HG03159 (cell line): ENCODE measurements around the gene MBOAT7.
A peak's percentile ranks its signal among the peaks of the same experiment; 100 is the strongest.

Experiments used
- ATAC-seq: cut with Tn5 transposase; IDR thresholded peaks from one replicate; pipeline ENCODE4 v1.9.1; 2021; ENCODE audit warnings: mild to moderate bottlenecking, moderate library complexity; ENCODE audit not compliant: unreplicated experiment

Gene MBOAT7

DNA sequence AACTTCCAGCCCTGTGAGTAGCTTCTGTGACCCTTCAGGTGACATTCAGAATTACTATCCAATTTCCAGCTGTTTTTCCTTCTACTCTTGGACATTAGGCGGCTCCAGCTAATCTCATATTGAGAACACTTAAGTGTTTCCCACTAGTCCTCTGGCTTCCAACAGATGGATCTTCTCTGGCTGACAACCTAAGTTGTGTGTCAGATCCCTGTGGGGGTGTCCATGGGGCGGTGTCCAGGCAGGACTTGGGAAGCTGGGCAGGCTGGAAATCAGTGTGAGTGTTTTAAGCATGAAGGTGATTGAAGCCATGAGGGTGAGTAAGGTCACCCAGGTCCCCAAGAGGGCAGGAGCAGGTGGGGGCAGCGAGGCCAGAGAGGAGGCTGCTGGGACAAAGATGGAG is 41.7 kb downstream of the MBOAT7 start:
- no peak for ATAC-seq

DNA sequence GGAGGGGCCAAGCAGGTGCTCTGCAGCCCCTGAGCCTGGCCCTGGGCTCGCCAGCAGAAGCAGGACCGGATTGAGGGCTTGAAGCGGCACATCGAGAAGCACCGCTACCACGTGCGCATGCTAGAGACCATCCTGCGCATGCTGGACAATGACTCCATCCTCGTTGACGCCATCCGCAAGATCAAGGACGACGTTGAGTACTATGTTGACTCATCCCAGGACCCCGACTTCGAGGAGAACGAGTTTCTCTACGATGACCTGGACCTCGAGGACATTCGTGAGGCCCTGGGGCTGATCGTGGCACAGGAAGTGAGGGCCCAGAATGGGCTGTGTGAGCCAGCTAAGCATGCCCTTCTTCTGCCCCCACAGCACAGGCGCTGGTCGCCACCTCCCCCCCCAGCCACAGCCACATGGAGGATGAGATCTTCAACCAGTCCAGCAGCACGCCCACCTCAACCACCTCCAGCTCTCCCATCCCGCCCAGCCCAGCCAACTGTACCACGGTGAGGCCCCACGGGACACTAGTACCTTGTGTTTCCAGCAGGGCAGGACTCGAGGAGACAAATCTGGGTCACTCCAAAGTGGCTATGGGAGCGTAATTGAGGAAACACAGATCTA is 43.7 kb downstream of the MBOAT7 start:
- ATAC-seq = no peak

DNA sequence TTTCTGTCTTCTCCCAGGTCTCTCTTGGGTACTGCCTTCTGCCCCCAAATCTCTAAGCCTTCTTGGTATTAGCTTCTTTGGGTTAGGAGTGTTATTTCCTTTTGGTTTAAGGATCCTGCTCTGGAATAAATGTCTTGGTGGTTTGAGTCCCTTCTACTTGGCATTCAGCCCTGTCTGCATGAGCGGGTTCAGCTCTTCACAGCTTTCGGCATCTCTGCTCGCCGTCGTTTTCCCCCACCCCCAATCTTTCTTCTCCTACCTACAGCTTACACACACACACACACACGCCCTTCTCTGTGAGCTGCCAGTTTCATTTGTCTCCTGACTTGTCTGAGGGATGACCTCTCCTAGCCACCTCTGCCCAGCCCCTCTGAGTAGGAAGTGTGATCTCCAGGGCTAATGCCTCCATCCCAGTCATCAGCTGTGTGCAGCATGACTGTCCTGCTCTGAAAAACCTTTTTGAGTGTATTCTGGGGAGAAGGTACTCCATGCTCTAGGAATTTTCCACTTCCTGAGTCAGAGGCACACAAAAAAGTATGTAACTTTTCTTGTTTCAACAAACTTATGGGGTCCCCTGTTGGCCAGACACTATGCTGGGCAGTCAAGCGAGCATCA is 47.1 kb downstream of the MBOAT7 start:
- no peak for ATAC-seq

DNA sequence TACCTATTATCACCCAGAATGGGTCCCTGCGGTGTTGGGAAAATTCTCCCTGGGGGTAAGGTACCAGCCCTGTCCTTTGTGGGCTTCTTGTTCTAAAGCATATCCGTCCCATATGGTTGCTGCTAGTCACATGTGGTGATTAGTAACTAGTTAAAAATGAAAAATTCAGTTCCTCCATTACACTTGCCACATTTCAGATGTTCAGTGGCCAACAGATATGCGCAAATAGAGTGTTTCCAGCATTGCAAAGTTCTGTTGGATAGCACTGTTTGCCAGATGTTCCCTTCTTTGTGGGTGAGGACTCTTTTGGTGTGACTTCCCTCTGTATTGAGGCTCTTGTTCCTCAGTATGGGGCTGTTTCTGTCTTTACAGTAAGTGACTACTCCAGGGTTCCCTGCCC is 48.0 kb downstream of the MBOAT7 start:
- no peak for ATAC-seq

DNA sequence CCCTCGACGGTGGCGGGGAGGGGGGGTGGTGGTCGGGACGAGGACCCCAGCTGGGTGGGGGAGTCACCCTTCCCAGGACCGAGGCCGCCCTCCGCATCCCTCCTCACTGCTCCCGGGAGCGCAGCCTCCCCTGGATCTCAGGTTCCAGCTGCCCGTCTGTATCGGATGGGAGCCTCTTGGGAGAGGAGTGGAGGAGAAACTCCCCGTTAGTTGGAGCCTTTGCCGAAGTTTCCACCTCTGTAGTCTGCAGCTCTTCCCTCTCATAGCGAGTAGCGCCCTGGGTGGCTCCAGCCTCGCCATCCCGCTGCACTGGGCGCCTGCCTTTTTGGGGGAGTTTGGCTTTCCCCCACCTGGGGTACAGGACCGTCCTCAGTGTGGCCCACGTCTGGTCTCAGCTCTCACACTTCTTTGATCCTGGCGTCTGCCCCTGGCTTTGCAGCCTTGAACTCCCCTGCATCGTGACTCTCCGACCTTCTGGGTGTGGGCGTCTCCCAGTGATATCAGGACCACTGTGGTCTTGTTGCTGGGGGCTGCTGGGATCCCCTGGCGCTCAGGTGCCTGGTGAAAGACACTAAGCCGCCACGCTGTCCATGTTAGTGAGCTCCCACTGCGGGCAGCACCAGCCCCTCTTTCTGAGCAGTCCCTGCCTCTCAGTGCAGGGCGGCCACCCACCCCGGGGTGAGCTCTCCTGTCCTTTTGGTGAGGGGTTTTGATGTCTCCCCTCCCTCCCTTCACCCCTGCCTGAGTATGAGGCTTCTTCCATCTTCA is 50.7 kb downstream of the MBOAT7 start:
- ATAC-seq = no peak

DNA sequence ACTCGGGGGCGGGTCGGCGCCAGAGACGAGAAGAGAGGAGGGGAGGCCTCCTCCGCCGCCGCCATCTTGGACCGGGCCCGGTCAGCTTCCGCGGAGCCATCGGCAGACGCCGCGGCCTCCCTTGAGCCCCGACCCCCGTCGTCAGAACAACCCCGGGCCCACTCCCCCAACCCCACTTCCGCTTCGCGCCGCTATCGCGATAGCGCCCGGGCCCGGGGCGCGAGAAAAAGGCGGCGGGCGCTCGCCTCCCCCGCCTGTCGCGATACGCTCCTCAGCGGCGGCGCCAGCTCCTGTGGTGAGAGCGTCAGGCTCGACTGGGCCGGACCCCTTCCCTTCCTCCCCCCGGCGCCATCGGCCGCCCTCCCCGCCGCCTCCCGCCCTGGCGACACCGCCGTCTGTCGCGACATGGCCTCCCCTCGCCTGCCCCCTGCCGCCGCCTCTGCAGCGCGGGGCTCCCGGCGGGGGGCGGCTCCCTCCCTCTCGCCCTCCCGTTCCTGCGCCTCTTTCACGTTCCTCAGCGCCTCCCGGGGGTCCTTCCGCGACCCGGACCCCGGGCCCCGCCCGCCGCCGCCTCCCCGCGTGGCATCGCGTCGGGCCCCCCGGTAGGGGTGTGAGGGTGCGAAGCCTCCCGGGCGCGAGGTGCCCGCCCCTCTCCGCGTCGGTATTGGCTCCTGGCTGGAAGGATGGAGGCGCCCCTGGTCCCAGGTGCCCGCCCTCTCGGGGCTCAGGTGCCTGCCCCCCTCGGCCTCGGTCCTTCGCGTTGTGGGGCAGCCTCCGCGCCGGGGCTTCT is 51.5 kb downstream of the MBOAT7 start, which contains the start of gene CNOT3:
CNOT3 (plus strand) TSS at position 64 of the 790 bp plus-strand sequence. CDS start 5,217 bp downstream, outside the sequence.
- no peak for ATAC-seq

DNA sequence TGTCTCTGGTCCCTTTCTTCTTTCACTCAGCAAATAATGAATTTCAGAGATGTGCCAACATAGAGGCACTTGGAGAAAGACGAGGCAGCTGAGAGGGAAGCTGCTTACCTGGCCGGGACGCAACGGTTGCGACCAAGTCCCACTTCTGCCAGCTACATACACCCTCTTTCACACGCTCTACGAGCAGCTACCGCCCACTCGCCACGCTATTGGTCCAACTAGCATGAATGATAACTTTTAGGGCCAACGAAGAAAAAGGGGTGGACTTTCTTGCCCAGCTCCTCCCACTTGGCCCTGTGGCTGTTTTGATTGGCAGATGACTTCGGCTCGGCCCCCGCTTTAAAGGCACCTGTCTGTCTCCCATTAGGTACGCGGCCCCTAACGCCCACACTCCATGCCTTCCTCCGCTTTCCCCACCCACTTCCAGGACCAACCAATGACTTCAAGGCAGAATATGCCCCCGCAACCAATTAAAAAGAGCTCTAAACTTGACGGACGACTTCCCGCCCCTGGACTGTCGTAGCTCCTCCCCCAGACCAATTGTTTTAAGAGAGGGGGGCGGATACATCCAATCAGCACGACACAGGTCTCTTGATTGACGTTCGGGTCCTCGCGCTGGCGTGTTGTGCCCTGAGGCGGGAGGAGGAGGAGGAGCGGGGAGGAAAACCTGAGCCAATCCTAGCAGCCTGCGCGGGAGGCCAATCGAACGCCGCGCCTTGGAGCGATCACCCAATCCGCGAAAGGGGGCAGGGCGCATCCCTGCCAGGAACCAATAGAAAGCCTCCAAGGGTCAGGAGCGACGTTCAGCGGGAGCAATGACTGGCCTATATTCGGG is 52.3 kb downstream of the MBOAT7 start:
- ATAC-seq = peak; percentile 79

DNA sequence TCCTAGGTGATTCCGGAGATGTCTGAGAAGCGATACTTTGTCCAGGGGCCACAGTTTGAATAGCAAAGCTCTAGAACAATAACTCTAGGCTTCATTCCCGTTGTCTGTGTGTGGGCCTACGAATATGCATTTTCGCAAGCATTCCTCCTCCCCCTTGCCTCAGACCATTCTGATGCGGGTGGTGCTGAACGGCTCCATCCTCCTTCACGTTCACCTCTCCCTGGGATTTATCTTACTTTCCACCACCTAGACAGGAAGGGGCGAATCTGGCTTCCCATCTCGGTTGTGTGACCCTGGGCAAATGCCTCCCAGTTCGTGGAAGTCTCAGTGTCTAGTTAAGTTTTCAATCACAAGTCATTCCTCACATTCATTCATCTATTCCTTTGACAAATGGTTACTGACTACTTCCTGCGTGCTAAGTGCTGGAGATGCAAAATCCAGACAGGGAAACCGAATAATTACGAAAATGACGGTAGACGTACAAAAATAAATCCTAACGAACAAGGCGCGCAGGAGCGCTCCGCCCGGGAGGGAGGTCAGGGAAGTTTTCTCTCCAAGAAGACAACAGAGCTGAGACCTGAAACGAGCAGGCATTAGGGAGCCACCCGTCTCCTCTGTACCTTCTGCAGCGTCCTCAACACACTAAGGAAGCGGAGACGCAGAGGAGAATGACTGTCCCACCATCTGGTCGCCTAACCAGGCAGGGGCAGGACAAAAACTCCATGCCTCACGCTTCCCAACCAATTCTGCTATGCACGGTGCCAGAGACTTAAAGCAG is 53.1 kb downstream of the MBOAT7 start:
- ATAC-seq = no peak

DNA sequence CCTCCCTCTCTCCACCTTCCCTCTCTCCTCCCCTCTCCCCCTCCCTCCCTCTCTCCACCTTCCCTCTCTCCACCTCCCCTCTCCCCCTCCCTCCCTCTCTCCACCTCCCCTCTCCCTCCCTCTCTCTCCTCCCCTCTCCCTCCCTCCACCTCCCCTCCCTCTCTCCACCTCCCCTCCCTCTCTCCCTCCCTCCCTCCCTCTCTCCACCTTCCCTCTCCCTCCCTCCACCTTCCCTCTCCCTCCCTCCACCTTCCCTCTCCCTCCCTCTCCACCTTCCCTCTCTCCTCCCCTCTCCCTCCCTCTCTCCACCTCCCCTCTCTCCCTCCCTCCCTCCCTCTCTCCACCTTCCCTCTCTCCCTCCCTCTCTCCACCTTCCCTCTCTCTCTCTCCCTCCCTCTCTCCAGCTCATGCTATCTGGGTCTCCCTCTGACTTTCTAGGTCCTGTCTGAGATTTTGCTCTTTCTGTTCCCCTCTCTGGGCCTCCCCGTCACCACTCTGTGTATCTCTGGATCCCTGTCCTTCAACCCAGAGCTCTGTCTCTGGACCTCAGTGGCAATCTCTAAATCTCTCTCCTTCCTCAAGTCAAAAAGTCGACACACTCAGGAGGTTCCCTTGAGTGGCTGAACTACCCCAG is 55.3 kb downstream of the MBOAT7 start:
- ATAC-seq = no peak

DNA sequence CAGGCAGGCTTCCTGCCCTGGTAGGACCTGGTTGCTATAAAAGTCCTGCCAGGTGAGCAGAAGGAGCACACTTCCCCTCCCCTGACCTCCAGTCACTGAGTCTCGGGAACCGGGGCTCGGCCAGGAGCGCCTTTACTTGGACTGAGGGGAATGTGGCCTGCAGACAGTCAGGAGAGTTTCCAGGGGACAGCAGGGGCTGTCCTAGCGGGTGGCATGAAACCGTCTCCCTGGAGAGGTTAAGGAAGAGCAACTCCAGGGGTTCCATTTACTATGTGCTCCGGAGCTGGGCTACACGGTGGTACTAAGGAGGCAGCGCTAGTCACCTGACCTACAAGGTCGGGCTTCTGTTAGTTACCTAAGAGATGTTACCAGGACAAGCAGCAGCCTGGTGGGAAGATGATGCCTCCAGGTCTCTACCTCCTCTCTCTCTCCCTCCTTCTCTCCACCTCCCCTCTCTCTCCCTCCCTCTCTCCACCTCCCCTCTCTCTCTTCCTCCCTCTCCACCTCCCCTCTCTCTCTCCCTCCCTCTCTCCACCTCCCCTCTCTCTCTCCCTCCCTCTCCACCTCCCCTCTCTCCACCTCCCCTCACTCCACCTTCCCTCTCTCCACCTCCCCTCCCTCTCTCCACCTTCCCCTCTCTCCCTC is 55.9 kb downstream of the MBOAT7 start:
- ATAC-seq = no peak

DNA sequence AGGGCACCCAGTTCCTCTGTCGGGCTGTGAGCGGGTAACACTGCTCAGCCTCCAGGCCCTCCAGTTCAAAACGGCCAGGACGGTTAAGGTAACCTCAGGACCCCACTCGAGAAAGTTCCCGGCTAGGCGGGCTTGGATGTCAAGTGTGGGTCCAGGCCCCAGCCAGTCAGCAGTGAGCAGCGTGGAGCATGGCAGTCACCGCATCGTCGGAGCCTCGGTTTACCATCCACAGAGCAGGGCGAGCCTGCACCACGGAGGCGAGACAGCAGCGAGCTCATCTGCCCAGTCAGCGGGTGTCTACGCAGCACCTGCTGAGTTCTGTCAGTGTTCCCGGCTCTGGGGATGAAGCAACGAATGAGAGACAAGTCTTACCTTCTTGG is 59.8 kb downstream of the MBOAT7 start:
- no peak for ATAC-seq

DNA sequence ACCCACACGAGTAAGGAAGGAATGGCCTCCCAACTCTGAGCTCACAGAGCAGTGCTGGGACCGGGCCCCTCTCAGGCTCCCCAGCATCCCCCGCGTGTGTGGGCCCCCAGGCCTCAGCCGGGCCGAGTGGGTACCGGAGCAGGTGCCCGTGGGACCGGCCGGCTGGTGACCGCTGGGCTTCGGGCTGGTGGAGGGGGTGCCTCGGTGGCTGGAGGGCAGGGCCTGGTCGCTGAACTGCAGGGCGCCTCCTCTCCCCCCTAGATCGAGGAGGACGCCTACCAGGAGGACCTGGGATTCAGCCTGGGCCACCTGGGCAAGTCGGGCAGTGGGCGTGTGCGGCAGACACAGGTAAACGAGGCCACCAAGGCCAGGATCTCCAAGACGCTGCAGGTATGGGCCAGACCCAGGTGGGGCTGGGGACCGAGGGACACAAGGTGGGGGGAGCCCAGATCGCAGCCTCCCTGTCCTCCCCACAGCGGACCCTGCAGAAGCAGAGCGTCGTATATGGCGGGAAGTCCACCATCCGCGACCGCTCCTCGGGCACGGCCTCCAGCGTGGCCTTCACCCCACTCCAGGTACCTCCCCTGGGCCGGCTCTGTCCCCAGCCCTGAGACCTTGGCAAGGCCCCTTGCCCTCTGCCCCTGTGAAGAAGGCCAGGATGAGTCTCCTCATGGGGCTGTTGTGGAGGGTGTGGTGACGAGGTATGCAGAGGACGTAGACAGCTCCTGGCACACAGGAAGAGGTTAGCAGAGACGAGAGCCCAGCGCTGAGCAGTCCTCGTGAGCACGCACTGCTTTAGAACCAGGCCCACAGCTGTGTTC is 60.4 kb downstream of the MBOAT7 start:
- no peak for ATAC-seq

DNA sequence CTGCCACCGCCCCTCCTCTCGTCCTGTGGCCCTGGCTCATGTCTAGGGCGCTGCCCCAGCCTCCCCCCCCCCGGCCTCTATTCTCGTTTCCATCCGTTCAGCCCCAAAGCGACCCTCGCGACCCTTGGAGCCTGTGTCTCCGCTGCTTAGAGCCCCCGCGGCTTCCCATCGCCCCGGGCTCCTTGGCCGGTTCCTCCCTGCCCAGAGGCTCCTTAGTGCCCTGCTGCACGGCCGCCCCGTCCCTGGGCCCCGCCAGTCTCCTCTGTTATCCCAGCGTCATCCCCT is 61.0 kb downstream of the MBOAT7 start:
- no peak for ATAC-seq

DNA sequence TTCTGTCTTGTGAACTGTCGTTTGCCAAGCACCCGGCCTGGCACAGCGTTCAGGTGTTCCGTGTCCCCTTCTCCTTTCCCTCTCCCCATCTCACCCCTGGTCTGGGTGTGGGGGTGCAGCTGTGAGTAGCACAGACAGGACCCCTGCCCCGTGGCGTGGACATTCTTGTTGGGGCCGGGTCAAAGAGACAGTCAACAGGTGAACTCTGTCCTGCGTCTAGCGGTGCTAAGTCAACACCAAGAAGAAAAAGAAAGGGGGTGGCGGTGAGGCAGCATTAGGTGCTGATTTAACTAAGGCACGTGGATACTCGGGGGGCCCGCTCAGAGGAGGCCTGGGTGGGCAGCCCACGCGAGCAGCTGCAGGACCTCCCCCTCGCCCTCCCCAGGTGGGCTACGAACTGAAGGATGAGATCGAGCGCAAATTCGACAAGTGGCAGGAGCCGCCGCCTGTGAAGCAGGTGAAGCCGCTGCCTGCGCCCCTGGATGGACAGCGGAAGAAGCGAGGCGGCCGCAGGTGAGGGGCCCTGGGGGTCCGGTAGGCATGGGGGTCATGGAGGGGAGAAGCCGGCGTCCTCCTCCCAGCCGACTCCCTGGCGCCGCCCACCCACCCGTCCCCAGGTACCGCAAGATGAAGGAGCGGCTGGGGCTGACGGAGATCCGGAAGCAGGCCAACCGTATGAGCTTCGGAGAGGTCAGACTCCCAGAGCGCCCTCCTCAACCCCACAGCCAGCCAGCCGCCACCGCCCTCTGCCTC is 61.5 kb downstream of the MBOAT7 start:
- no peak for ATAC-seq

DNA sequence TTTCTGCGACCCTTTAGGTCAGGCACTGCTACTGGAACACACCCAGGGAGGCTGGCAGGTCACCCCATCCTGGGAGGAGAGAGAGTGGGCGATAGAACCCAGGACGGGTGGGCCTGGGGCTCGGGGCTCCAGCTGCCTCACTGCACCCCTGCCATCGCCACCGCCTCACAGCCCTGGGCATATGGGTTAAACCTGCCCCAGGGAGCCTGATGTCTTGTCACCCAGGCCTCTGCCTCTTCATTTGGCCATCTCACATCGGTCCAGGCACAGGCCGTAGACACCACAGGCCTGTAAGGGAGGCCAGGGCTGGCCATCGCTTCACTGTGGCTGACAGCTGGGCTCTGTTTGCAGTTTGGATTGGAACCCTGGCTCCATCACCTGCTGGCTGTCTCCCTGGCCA is 63.7 kb downstream of the MBOAT7 start:
- ATAC-seq = no peak

DNA sequence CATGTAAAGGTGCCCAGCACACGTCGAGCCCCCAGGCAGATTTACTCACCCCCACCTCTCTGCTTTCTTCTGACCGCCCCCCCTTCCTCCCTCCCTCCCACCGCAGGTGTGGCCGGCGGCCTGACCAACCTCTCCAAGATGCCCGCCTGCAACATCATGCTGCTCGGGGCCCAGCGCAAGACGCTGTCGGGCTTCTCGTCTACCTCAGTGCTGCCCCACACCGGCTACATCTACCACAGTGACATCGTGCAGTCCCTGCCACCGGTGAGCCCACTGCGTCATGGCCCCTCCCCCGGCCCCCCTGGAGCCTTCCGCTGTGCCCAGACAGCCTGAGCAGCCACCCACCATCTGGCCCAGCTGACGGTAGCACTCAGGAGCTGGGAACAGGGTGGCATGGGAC is 65.0 kb downstream of the MBOAT7 start:
- no peak for ATAC-seq

DNA sequence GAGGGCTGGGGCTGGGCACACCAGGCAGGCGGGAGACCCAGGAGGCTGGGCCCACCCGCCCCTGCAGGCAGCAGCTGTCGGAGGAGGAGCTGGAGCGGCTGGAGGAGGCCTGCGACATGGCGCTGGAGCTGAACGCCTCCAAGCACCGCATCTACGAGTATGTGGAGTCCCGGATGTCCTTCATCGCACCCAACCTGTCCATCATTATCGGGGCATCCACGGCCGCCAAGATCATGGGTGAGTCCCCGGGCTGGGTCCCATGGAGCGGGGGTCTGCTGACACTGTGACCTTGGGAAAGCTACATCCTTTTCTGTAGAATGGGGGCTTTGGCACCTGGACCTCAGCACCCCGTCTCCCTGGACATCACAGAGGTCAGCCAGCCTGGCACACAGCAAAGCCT is 65.7 kb downstream of the MBOAT7 start:
- no peak for ATAC-seq
